H1 (cell line): ENCODE measurements around the gene CDKN1A. TPM values are rescaled to one million over a fixed set of nuclear protein-coding genes. Genes with fewer than 3 reads are reported as not detected.
A peak's percentile ranks its signal among the peaks of the same experiment; 100 is the strongest.

Experiments
- CTCF ChIA-PET: fragments of 300-600 bp; sonication (Branson Sonifier 250); formaldehyde crosslinking; loops from one replicate; lab custom pipeline; 2021; ENCODE audit not compliant: partially characterized antibody; lab: Charles Lee
- POLR2A ChIA-PET: fragments of 300-600 bp; sonication (Branson Sonifier 250); formaldehyde crosslinking; loops from one replicate; lab custom pipeline; 2021; ENCODE audit warnings: inconsistent platforms; ENCODE audit not compliant: partially characterized antibody; lab: Charles Lee
- DNase-seq, 2 experiments: peaks; one replicate each; pipeline versions ENCODE4 v3.0.0 to v3.0.0-alpha.2; 2010 to 2022; ENCODE audit warnings: low spot score in 2 of 2, low read depth in 1 of 2, mixed read lengths in 1 of 2
- FAIRE-seq: peaks from 2 replicates; lab custom pipeline; 2011; peaks lifted over from hg19 to GRCh38; lab: Jason Lieb, UNC
- H2AFZ ChIP-seq: 2 replicates; pipeline ENCODE4 v1.8.1; 2012; ENCODE audit warnings: low read length, inconsistent platforms
- H2AK5ac ChIP-seq: 2 replicates; pipeline ENCODE4 v1.6.1; 2013; ENCODE audit warnings: low read depth, low read length
- H2BK120ac ChIP-seq: replicated peaks from 2 replicates; pipeline ENCODE3; 2013; ENCODE audit warnings: low read depth, low read length, inconsistent platforms
- H2BK12ac ChIP-seq: 2 replicates; pipeline ENCODE4 v1.6.1; 2013; ENCODE audit warnings: low read depth, low read length
- H2BK15ac ChIP-seq: 2 replicates; pipeline ENCODE4 v1.6.1; 2013; ENCODE audit warnings: low read length
- H2BK20ac ChIP-seq: 2 replicates; pipeline ENCODE4 v1.6.1; 2013; ENCODE audit warnings: low read length
- H2BK5ac ChIP-seq: 2 replicates; pipeline ENCODE4 v1.6.1; 2013; ENCODE audit warnings: low read depth, low read length
- H3K14ac ChIP-seq: 2 replicates; pipeline ENCODE4 v1.6.1; 2013; ENCODE audit warnings: inconsistent platforms; ENCODE audit not compliant: insufficient read length
- H3K18ac ChIP-seq: 2 replicates; pipeline ENCODE4 v1.6.1; 2013; ENCODE audit warnings: low read length; ENCODE audit errors: extremely low read depth
- H3K23ac ChIP-seq: 2 replicates; pipeline ENCODE4 v1.6.1; 2013; ENCODE audit warnings: inconsistent platforms; ENCODE audit not compliant: insufficient read length
- H3K23me2 ChIP-seq: 2 replicates; pipeline ENCODE4 v1.6.1; 2013; ENCODE audit warnings: low read depth, low read length
- H3K27ac ChIP-seq: 2 replicates; pipeline ENCODE4 v1.6.1; 2011; ENCODE audit warnings: low read depth, low read length, inconsistent platforms
- H3K27me3 ChIP-seq, 4 experiments: replicated peaks in 1 of 4; 1 replicate in 1 of 4; 2 replicates in 3 of 4; pipeline versions ENCODE4 v1.6.1 to v1.8.1; 2011 to 2013; ENCODE audit warnings: low read length in 3 of 4, mild to moderate bottlenecking in 3 of 4, inconsistent platforms in 2 of 4, mixed read lengths in 2 of 4, moderate library complexity in 1 of 4; ENCODE audit not compliant: control insufficient read depth in 3 of 4, insufficient read depth in 3 of 4; ENCODE audit errors: extremely low read depth in 1 of 4
- H3K36me3 ChIP-seq, 4 experiments: 2 replicates each; pipeline versions ENCODE4 v1.6.1 to v1.8.1; 2011 to 2013; ENCODE audit warnings: mild to moderate bottlenecking in 4 of 4, low read length in 3 of 4, moderate library complexity in 2 of 4, control low read depth in 1 of 4, inconsistent platforms in 1 of 4; ENCODE audit not compliant: insufficient read depth in 4 of 4, control insufficient read depth in 2 of 4
- H3K4ac ChIP-seq: replicated peaks from 2 replicates; pipeline ENCODE3; 2013; ENCODE audit warnings: low read length, low read depth, mixed read lengths, inconsistent platforms; ENCODE audit not compliant: insufficient read length
- H3K4me1 ChIP-seq, 4 experiments: replicated peaks in 1 of 4; 1 replicate in 1 of 4; 2 replicates in 3 of 4; pipeline versions ENCODE4 v1.6.1 to v1.8.1; 2011 to 2013; ENCODE audit warnings: low read length in 3 of 4, inconsistent platforms in 2 of 4, mixed read lengths in 1 of 4; ENCODE audit not compliant: insufficient read depth in 4 of 4, control insufficient read depth in 3 of 4
- H3K4me2 ChIP-seq, 2 experiments: 2 replicates each; pipeline versions ENCODE4 v1.6.1 to v1.8.1; 2011 to 2013; ENCODE audit warnings: low read depth in 2 of 2, low read length in 2 of 2, control low read depth in 1 of 2, inconsistent platforms in 1 of 2, mild to moderate bottlenecking in 1 of 2; ENCODE audit not compliant: insufficient read depth in 1 of 2
- H3K4me3 ChIP-seq, 4 experiments: fragments of 200-600, 300-600 bp in 1 of 4; sonication (generic), shearing (Covaris generic), sonication (Bioruptor Twin) in 1 of 4; 2 replicates each; pipeline versions ENCODE4 v1.5.1 to v1.8.1; 2011 to 2016; ENCODE audit warnings: low read length in 4 of 4, low read depth in 3 of 4, control low read depth in 2 of 4, inconsistent platforms in 2 of 4, mild to moderate bottlenecking in 2 of 4, mixed read lengths in 1 of 4, moderate library complexity in 1 of 4; ENCODE audit not compliant: insufficient read depth in 2 of 4; ENCODE audit errors: extremely low read depth in 1 of 4
- H3K56ac ChIP-seq: replicated peaks from 2 replicates; pipeline ENCODE3; 2013; ENCODE audit warnings: low read depth, mild to moderate bottlenecking, mixed read lengths, low read length, inconsistent platforms; ENCODE audit not compliant: insufficient read length
- H3K79me1 ChIP-seq: 2 replicates; pipeline ENCODE4 v1.6.1; 2013; ENCODE audit warnings: low read depth, low read length, control low read depth
- H3K79me2 ChIP-seq, 2 experiments: 2 replicates each; pipeline versions ENCODE4 v1.6.1 to v1.8.1; 2012 to 2013; ENCODE audit warnings: low read length in 2 of 2, mild to moderate bottlenecking in 2 of 2, inconsistent platforms in 1 of 2; ENCODE audit not compliant: insufficient read depth in 2 of 2, control insufficient read depth in 1 of 2
- H3K9ac ChIP-seq, 4 experiments: replicated peaks in 1 of 4; 1 replicate in 1 of 4; 2 replicates in 3 of 4; pipeline versions ENCODE4 v1.6.1 to v1.8.1; 2011 to 2013; ENCODE audit warnings: low read depth in 3 of 4, low read length in 3 of 4, control low read depth in 2 of 4, mild to moderate bottlenecking in 2 of 4, moderate library complexity in 2 of 4, inconsistent platforms in 1 of 4; ENCODE audit errors: extremely low read depth in 1 of 4
- H3K9me3 ChIP-seq, 2 experiments: 2 replicates each; pipeline versions ENCODE4 v1.6.1 to v1.8.1; 2012 to 2013; ENCODE audit warnings: mild to moderate bottlenecking in 2 of 2, moderate library complexity in 2 of 2, control low read depth in 1 of 2, inconsistent platforms in 1 of 2, low read depth in 1 of 2, low read length in 1 of 2, mixed read lengths in 1 of 2; ENCODE audit not compliant: insufficient read depth in 2 of 2
- H4K20me1 ChIP-seq, 2 experiments: replicated peaks in 1 of 2; 2 replicates each; pipeline versions ENCODE3 to v1.8.1; 2011 to 2013; ENCODE audit warnings: inconsistent platforms in 2 of 2, low read length in 2 of 2, mild to moderate bottlenecking in 1 of 2; ENCODE audit not compliant: insufficient read depth in 2 of 2, control insufficient read depth in 1 of 2
- H4K5ac ChIP-seq: 2 replicates; pipeline ENCODE4 v1.6.1; 2013; ENCODE audit warnings: low read length, low read depth, mixed read lengths, inconsistent platforms; ENCODE audit not compliant: insufficient read length
- H4K8ac ChIP-seq: 2 replicates; pipeline ENCODE4 v1.8.0; 2013; ENCODE audit warnings: mild to moderate bottlenecking, moderate library complexity, low read length, inconsistent platforms; ENCODE audit not compliant: insufficient read depth; ENCODE audit errors: extremely low read depth
- H4K91ac ChIP-seq: replicated peaks from 2 replicates; pipeline ENCODE3; 2013; ENCODE audit warnings: low read length, mixed read lengths, inconsistent platforms; ENCODE audit not compliant: insufficient read length
- ASH2L ChIP-seq: fragments of 200-600, 300-600 bp; sonication (generic); IDR thresholded peaks from one replicate; pipeline ENCODE4 v1.7.1; 2017; ENCODE audit warnings: low read length
- BCL11A ChIP-seq, 2 experiments: IDR thresholded peaks; one replicate each; pipeline ENCODE4 v1.6.1; 2011; ENCODE audit warnings: low read depth in 2 of 2, low read length in 2 of 2, mild to moderate bottlenecking in 2 of 2
- EP300 ChIP-seq, 2 experiments: IDR thresholded peaks; 1 replicate in 1 of 2; 2 replicates in 1 of 2; pipeline ENCODE4 v1.6.1; 2011 to 2012; ENCODE audit warnings: low read depth in 2 of 2, low read length in 2 of 2, mild to moderate bottlenecking in 2 of 2, borderline replicate concordance in 1 of 2, inconsistent platforms in 1 of 2, moderate library complexity in 1 of 2
- FOSL1 ChIP-seq: IDR thresholded peaks from 2 replicates; pipeline ENCODE4 v1.6.1; 2011; ENCODE audit warnings: mild to moderate bottlenecking, low read depth, low read length, moderate library complexity; ENCODE audit not compliant: insufficient read depth
- GABPA ChIP-seq: IDR thresholded peaks from 2 replicates; pipeline ENCODE4 v1.6.1; 2011; ENCODE audit warnings: mild to moderate bottlenecking, low read length, moderate library complexity, borderline replicate concordance; ENCODE audit not compliant: insufficient read depth
- HDAC6 ChIP-seq: IDR thresholded peaks from one replicate; pipeline ENCODE4 v1.7.1; 2012; ENCODE audit warnings: low read depth, mild to moderate bottlenecking, inconsistent platforms, low read length, moderate library complexity
- MAFK ChIP-seq: IDR thresholded peaks from 2 replicates; pipeline ENCODE4 v1.6.1; 2012; ENCODE audit warnings: low read depth, mild to moderate bottlenecking, improper control_type of control experiment, low read length
- POLR2A ChIP-seq, 2 experiments: IDR thresholded peaks; 1 replicate in 1 of 2; 2 replicates in 1 of 2; pipeline ENCODE4 v1.6.1; 2011; ENCODE audit warnings: low read depth in 2 of 2, low read length in 2 of 2, mild to moderate bottlenecking in 2 of 2; ENCODE audit errors: control extremely low read depth in 1 of 2
- RFX5 ChIP-seq: IDR thresholded peaks from 2 replicates; pipeline ENCODE4 v1.6.1; 2011; ENCODE audit warnings: low read depth, low read length, improper control_type of control experiment, borderline replicate concordance
- SAP30 ChIP-seq: fragments of 300-600 bp; sonication (generic); IDR thresholded peaks from 2 replicates; pipeline ENCODE4 v1.7.1; 2012; ENCODE audit warnings: low read length, moderate library complexity, mild to moderate bottlenecking, inconsistent platforms; ENCODE audit not compliant: insufficient read depth, insufficient replicate concordance
- TCF12 ChIP-seq: IDR thresholded peaks from 2 replicates; pipeline ENCODE4 v1.6.1; 2011; ENCODE audit warnings: low read depth, mild to moderate bottlenecking, low read length
- ZNF274 ChIP-seq: IDR thresholded peaks from 2 replicates; pipeline ENCODE4 v1.7.0; 2012; ENCODE audit warnings: low read length, borderline replicate concordance; ENCODE audit errors: extremely low read depth
- WGBS, 2 experiments: shearing (Covaris generic) in 1 of 2; methylation state at CpG; one replicate each; pipeline versions ENCODE4 v1.1.6 to v1.1.7; 2013 to 2015; ENCODE audit warnings: low lambda C conversion rate in 2 of 2, mixed read lengths in 2 of 2, inconsistent platforms in 1 of 2, low coverage in 1 of 2, missing lambda C conversion rate in 1 of 2; ENCODE audit not compliant: insufficient replicate concordance in 2 of 2, insufficient coverage in 1 of 2, insufficient read length in 1 of 2; ENCODE audit errors: extremely low coverage in 1 of 2, missing lambda C conversion rate in 1 of 2; 5-methylcytosine and 5-hydroxymethylcytosine counted together
- polyA plus RNA-seq, 7 experiments: library from polyadenylated mRNA; depleted of rRNA in 3 of 7; stranded (reverse) in 5 of 7; unstranded in 2 of 7; fragments of >200 nt in 5 of 7; fragments of 200-250 nt in 2 of 7; gene quantifications; 1 replicate in 5 of 7; 2 replicates in 1 of 7; 4 replicates in 1 of 7; pipeline versions ENCODE4 v1.2.1 to v1.2.3, GENCODE V29; 2011 to 2013; ENCODE audit warnings: missing spikeins in 2 of 7, mixed read lengths in 2 of 7
- total RNA-seq: library from RNA; stranded (reverse); fragmentation: NEBNext Ultra II Directional; extraction: Animal tissue kit (Norgen Biotek cat#: 25700); gene quantifications from 2 replicates; pipeline ENCODE4 v1.2.1, GENCODE V29; 2021

CDKN1A gene
- total and polyA plus RNA-seq, 2 of the 8 experiments (the other 6 are each of a cell fraction or from before 2014, with no cell fraction given): 15.2 to 36.0 TPM

GRCh38 chr6:36642913-36643817, 35.3 kb upstream of the CDKN1A start:
- no peak for FAIRE-seq
- Histone ChIP-seq H3K56ac (no peak overlapping the region), H3K9ac (no peak overlapping the region), H3K23ac (no peak overlapping the region), H2BK12ac (peak overlapping the region; percentile 52; the same call in 1 of the 2 replicates), H2BK120ac (no peak overlapping the region), H3K79me1 (no peaks in the 10 kb centered on the region), H3K18ac (no peak overlapping the region; the same call in 1 of the 2 replicates), H3K4me1 (no peaks in the 10 kb centered on the region; a peak in 1 of 7 replicates), H3K27me3 (no peaks in the 10 kb centered on the region), H2BK20ac (no peak overlapping the region), H4K8ac (no peak overlapping the region), H2BK5ac (no peak overlapping the region), H3K4me3 (no peak overlapping the region), H3K36me3 (no peaks in the 10 kb centered on the region), H3K4me2 (no peak overlapping the region), H3K4ac (no peak overlapping the region), H3K9me3 (no peaks in the 10 kb centered on the region), H3K79me2 (no peaks in the 10 kb centered on the region), H3K27ac (no peak overlapping the region), H4K20me1 (no peaks in the 10 kb centered on the region), H2BK15ac (no peak overlapping the region), H3K23me2 (no peaks in the 10 kb centered on the region), H2AK5ac (no peak overlapping the region), H3K14ac (no peak overlapping the region), H2AFZ (no peak overlapping the region), H4K91ac (no peak overlapping the region), H4K5ac (no peak overlapping the region)
- no peak for DNase-seq
- WGBS, 2 experiments: 71% methylated on average over 8 of the region's 8 CpGs; no CpG with 5 or more reads in 1 of the 2 experiments
- CTCF ChIA-PET: interaction anchor here (0.9 to 2.7 kb wide), 13 partner anchors 14 to 122 kb away, joined by 3 to 7 read pairs (median 4); no protein-coding TSS in a partner anchor
- POLR2A ChIA-PET: interaction anchor here (1.4 to 1.5 kb wide), 3 partner anchors 9 to 42 kb away, joined by 3 read pairs; no protein-coding TSS in a partner anchor
- no peak for TF ChIP-seq MAFK
- no peak for TF ChIP-seq FOSL1
- no peak for TF ChIP-seq ASH2L
- no peak for TF ChIP-seq ZNF274
- no peak for TF ChIP-seq BCL11A (IDR thresholded peaks at IDR 0.05; ENCODE audit: low read depth in 2 of 2, low read length in 2 of 2)
- TF ChIP-seq HDAC6: no peak
- no peak for TF ChIP-seq GABPA
- no peak for TF ChIP-seq SAP30
- no peak for TF ChIP-seq TCF12
- TF ChIP-seq EP300 (IDR thresholded peaks at IDR 0.05; ENCODE audit: borderline replicate concordance in 1 of 2, low read depth in 2 of 2, low read length in 2 of 2): no peak
- TF ChIP-seq RFX5: no peak
- TF ChIP-seq POLR2A (IDR thresholded peaks at IDR 0.05; ENCODE audit: control extremely low read depth in 1 of 2, low read depth in 2 of 2, low read length in 2 of 2): no peak
